NAMALWA (cell line): Measurements from ENCODE around the gene TSPAN9.

ENCODE experiments used
- DNase-seq: peaks from one replicate; pipeline ENCODE4 v3.0.0-alpha.2; 2015; ENCODE audit warnings: low spot score

The TSPAN9 gene

GRCh38 chr12:3101309-3102024 lies 24.3 kb downstream of the TSPAN9 start:
- no peak for DNase-seq

GRCh38 chr12:3102771-3103410 lies 25.7 kb downstream of the TSPAN9 start:
- no peak for DNase-seq

- no peak for DNase-seq
Measured at GRCh38 chr12:3103806-3104205, 26.6 kb downstream of the TSPAN9 start.

GRCh38 chr12:3105690-3106479 lies 28.7 kb downstream of the TSPAN9 start:
- DNase-seq, result no peak

- DNase-seq, result peak; percentile 13
Measured at GRCh38 chr12:3106579-3106978, 29.4 kb downstream of the TSPAN9 start.

- DNase-seq, result no peak
Measured at GRCh38 chr12:3107071-3107583, 29.9 kb downstream of the TSPAN9 start.

- DNase-seq, result no peak
Measured at GRCh38 chr12:3107954-3108353, 30.8 kb downstream of the TSPAN9 start.

- no peak for DNase-seq
Measured at GRCh38 chr12:3110578-3110977, 33.4 kb downstream of the TSPAN9 start.

GRCh38 chr12:3113671-3114325 lies 36.6 kb downstream of the TSPAN9 start:
- DNase-seq, result no peak

GRCh38 chr12:3114671-3115070 lies 37.5 kb downstream of the TSPAN9 start:
- no peak for DNase-seq

GRCh38 chr12:3115078-3115477 lies 37.9 kb downstream of the TSPAN9 start:
- DNase-seq, result no peak

- no peak for DNase-seq
Measured at GRCh38 chr12:3116106-3116844, 39.1 kb downstream of the TSPAN9 start.

- no peak for DNase-seq
Measured at GRCh38 chr12:3117144-3117581, 40.0 kb downstream of the TSPAN9 start.

GRCh38 chr12:3117591-3118015 lies 40.4 kb downstream of the TSPAN9 start:
- DNase-seq, result no peak

- no peak for DNase-seq
Measured at GRCh38 chr12:3119192-3119755, 42.1 kb downstream of the TSPAN9 start.

GRCh38 chr12:3119756-3120601 lies 42.8 kb downstream of the TSPAN9 start:
- no peak for DNase-seq

GRCh38 chr12:3120701-3121100 lies 43.5 kb downstream of the TSPAN9 start:
- DNase-seq, result no peak

GRCh38 chr12:3122841-3123678 lies 45.9 kb downstream of the TSPAN9 start:
- no peak for DNase-seq

GRCh38 chr12:3123729-3124128 lies 46.5 kb downstream of the TSPAN9 start:
- no peak for DNase-seq
